Measurements from ENCODE around the gene HAUS7.
A peak's percentile ranks its signal among the peaks of the same experiment; 100 is the strongest.

Gene HAUS7

GRCh38 chrX:153475751-153476281 lies 5.4 kb upstream of the HAUS7 start:
- no peak for DNase-seq

GRCh38 chrX:153475271-153475670 lies 4.9 kb upstream of the HAUS7 start:
- no peak for DNase-seq

- DNase-seq = no peak
Observed at GRCh38 chrX:153474718-153475117, 4.3 kb upstream of the HAUS7 start.

GRCh38 chrX:153474266-153474665 lies 3.9 kb upstream of the HAUS7 start:
- DNase-seq = no peak

GRCh38 chrX:153473126-153473525 lies 2.8 kb upstream of the HAUS7 start:
- DNase-seq = no peak

- DNase-seq = no peak
Observed at GRCh38 chrX:153471663-153472280, 1.4 kb upstream of the HAUS7 start.

DNA sequence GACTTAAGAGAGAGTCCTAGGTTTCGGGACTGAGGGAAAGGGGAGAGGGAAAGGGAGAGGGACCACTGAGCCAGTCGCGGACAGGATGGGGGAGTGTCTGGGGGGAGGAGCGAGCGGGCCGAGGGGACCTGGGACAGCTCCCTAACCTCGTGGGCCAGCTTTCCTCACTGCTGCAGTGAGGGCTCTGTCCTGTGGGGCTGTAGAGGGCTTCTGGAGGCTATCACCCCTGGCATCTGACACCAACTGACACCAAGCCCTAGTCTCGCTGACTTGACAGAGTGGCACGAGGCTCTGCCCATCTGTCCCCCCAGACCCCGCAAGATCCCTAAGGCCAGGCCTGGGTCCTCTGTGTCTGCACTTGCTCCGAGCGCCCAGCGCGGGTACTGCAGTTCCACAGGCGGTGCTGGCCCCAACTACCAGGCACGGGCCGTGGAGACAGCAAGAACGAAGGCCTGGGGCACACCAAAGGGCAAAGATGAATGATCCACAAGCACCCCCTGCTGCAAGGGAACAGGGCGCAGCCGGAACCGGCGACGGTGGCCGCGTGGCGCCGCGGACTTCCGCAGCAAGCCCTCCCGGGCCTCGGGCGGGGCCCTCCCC lies 465 bp downstream of the HAUS7 start:
- peak; percentile 42 for DNase-seq

DNA sequence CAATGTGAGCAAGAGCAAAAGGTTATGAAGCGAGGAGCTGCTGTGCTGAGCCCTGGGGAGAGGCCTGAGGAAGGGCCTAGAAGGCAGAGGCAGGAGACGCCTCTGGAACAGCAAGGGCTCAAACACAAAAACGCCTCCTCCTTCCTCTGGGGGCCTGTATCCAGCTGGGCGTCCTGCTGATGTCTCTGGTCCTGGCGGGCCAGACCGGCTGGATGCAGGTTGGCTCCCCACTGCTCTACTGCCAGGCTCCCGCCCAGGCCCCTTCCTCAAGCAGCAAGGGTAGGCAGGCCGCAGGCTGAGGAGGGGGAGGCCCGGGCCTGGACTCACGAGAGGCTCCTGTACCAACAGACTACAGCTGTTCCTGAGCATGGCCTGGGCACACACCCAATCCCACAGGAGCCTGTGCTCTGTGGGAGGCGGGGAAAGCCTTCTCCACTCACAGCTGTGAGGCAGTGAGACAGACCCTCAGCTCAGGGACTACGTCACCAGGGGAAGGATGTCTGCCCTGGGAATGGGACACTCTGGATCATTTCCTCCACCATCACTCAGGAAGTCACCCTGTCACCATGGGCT lies 2.3 kb downstream of the HAUS7 start:
- DNase-seq = no peak

DNA sequence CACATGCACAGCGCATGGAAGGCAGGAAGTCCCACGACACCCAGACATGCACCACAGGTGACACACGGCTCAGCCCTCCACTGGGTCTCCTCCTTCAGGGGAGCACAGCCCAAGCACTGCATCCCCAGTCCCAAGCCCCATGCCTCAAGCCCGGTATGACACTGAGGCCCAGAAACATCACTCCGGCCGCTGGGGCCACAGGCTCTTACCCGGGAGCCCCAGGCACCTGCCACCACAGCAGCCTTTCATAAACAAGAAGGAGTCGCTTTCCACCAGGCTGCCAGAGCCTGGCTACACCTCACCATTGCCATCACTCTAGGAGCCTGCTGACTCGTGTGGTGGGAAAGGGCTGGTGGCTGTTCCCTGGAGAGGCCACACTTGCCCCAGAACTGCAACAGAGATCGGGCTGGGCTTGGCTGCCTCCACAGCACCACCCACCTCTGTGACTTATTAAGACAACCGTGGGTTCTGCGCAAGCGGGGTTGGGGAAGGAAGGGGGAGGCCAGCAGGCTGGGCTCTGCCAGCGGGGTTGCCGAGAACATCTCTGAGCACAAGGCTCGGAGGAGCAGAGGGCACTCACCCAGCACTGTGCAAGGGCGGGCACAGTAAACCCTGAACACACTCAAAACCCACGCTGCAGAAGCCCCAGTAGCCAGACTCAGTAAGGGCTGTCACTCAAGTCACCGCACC lies 4.5 kb downstream of the HAUS7 start:
- DNase-seq = no peak

DNA sequence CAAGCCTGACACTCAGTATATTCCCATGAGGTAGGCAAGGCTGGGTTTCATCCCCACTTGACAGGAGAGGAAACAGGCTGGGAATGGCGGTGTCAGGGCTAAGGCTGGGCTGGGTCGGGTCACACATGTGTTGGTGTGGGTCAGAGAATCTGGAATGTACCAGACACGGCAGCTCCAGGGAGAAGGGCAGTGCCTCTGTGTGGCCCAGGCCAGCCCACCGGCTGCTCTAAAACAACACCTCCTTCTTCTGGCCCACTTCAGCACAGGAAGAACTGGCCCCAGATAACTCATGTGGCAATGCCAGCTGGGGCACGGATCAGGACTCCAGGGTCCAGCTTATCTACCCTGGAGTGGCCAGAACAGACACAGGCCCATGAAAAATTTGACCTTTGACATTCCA lies 6.3 kb downstream of the HAUS7 start:
- DNase-seq = no peak

DNA sequence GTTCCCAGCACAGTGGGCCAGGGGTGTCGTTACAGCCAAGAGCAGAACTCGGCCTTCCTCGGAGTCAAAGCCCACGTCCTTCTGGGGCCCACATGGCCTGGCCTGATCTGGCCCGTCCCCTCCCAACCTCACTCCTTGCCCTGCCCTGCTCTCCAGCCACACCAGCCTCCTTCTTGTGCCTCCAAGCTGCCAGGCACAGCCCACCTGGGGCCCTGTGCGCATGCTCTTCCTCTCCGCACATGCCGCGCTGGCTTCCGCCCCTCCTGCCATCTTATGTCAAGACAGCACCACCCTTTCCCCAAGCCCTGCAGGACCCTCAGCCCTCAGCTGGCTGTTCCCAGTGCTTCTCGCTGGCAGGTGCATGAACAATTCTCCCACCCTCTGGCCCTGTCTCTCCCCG lies 6.8 kb downstream of the HAUS7 start:
- no peak for DNase-seq

- no peak for DNase-seq
Observed at GRCh38 chrX:153463031-153463430, 7.3 kb downstream of the HAUS7 start.

- no peak for DNase-seq
Observed at GRCh38 chrX:153462291-153462690, 8.1 kb downstream of the HAUS7 start.

- peak; percentile 22 for DNase-seq
Observed at GRCh38 chrX:153460826-153461225, 9.6 kb downstream of the HAUS7 start.

- no peak for DNase-seq
Observed at GRCh38 chrX:153459986-153460385, 10.4 kb downstream of the HAUS7 start.

DNA sequence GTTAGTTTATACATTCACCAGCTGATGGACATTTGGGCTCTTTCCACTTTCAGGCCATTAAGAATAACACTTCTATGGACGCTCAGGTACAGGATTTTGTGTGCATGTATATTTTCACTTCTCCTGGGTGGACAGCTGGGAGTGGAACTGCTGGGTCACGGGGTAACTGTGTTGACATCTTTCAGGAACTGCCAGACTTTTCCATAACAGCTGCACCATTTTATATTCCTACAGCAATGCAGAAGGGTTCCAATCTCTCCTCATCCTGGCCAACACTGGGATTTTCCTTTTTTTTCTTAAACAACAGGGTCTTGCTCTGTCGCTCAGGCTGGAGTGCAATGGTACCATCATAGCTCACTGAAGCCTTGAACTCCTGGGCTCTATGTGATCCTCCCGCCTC lies 11.9 kb downstream of the HAUS7 start:
- DNase-seq = no peak

DNA sequence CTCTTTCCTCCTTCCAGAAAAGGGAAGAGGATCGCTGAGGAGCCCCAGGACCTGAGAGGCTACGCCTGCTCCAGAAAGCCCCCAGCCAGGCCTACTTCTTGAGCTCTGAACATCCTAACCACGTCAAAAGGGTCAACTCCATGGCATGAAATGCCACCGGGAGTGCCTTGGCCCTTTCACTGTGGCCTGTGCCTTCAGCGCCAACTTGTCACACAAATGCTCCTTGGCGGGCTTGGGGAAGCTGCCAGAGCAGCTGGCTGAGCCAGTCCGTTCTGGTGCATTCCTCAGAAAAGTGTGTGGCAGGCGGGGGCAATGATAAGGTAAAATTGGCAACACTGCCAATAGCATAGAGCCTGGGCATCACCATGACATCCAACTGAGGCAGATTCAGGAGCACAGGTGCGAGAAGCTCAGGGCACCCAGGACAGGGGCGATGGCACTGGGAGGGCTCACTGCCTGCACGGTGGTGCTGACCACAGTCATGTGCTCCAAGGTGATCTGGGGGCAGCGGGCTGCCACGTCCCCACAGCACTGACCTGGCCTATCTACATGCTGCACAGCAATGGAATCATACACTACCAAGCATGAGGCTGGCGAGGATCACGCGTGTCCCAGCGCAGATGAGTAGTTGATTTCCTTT lies 12.4 kb downstream of the HAUS7 start:
- DNase-seq = no peak

DNA sequence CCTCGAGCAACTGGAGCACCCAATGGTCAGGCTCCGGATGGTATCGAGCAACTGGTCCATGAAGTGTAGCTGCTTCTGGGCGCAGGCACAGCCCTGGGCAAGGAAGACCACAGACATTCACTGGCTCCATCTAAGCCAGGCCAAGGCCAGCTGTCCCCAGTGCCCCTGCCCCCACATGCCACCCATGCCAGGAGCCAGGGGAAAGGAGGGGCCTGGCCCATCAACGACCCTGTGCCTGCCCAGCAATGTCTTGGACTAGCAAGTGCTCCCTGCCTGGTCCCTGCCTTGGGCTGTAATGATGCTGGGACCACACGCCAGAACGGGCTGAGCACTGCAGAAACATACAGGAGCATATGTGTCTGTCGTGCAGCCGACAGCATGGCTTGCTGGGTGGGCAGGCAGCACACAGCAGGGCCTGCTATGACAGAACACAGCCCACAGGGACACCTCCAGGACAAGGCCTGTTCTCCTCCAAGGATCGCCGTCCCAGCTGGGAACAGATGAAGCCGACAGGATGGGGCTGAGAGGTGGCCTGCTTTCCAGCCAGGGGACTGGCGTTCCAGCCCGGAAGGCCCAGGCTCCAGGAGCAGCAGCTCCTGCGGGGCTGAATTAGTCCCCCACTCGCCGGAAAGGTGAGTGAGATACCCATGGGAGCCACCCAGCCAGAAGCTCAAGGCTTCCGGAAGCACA lies 13.1 kb downstream of the HAUS7 start:
- DNase-seq = no peak

GRCh38 chrX:153456704-153457103 lies 13.7 kb downstream of the HAUS7 start:
- DNase-seq = no peak

GRCh38 chrX:153456161-153456560 lies 14.2 kb downstream of the HAUS7 start:
- no peak for DNase-seq

GRCh38 chrX:153455571-153455970 lies 14.8 kb downstream of the HAUS7 start:
- no peak for DNase-seq

GRCh38 chrX:153454901-153455550 lies 15.3 kb downstream of the HAUS7 start:
- no peak for DNase-seq
